WERI-Rb-1 (cell line): ENCODE data around the gene MRC2.
A peak's percentile ranks its signal among the peaks of the same experiment; 100 is the strongest.

Experiments
- DNase-seq: peaks from one replicate; pipeline ENCODE4 v3.0.0-alpha.2; 2020
- H3K27ac ChIP-seq: fragments of 250-450 bp; sonication (Bioruptor Pico); 2 replicates; pipeline ENCODE4 v1.5.1; 2020; ENCODE audit warnings: mild to moderate bottlenecking, moderate library complexity
- H3K27me3 ChIP-seq: fragments of 250-450 bp; sonication (Bioruptor Pico); 2 replicates; pipeline ENCODE4 v1.5.1; 2021; ENCODE audit warnings: mild to moderate bottlenecking, low read depth, moderate library complexity; ENCODE audit not compliant: insufficient read depth, severe bottlenecking
- H3K36me3 ChIP-seq: fragments of 250-450 bp; sonication (Bioruptor Pico); 2 replicates; pipeline ENCODE4 v1.5.1; 2020; ENCODE audit warnings: mild to moderate bottlenecking, moderate library complexity
- H3K4me3 ChIP-seq: 2 replicates; pipeline ENCODE4 v1.5.1; 2011; ENCODE audit warnings: low read depth, mild to moderate bottlenecking, control low read depth, low read length
- H3K9me3 ChIP-seq: fragments of 250-450 bp; sonication (Bioruptor Pico); 2 replicates; pipeline ENCODE4 v1.5.1; 2021; ENCODE audit warnings: mild to moderate bottlenecking, moderate library complexity; ENCODE audit not compliant: severe bottlenecking
- TF ChIP-seq, protein P1 (sequence below): IDR thresholded peaks from 2 replicates; pipeline ENCODE4 v1.5.1; 2011; ENCODE audit warnings: low read depth, mild to moderate bottlenecking, control low read depth, inconsistent platforms, low read length

Gene MRC2

DNA sequence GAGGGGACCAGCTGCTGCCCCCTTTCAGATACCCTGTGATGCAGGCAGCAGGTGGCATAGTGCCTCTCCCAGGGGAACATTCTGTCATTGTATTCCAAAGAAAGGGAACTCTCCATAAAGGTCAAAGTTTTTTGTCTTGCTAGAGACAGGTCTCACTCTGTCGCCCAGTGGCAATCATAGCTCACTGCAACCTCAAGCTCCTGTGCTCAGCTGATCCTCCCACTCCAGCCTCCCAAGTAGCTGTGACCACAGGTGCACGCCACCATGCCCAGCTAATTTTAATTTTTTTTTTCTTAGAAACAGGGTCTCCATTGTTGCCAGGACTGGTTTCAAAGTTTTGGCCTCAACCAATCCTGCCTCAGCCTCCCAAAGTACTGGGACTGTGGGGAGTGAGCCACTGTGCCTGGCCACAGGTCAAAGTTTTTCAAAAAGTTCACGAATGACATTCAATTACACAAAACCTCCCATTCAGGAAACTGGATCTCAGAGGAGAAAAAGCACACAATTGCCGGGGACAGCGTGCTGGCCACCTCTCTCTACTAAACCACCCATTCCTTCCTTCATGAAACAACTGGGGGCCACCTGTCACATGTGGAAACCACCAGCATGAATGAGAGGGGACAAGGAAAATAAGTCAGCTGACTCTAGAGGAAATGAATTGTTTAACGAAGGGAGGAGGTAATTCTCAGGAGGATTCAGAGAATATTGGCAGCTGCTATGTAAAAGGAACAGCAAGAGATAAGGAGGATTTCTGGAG, 100.6 kb downstream of the MRC2 start:
- Histone ChIP-seq H3K36me3 (no peaks in the 10 kb centered on the region), H3K27ac (no peak overlapping the region), H3K27me3 (no peaks in the 10 kb centered on the region), H3K4me3 (no peak overlapping the region), H3K9me3 (no peaks in the 10 kb centered on the region)
- TF ChIP-seq, protein P1, sequence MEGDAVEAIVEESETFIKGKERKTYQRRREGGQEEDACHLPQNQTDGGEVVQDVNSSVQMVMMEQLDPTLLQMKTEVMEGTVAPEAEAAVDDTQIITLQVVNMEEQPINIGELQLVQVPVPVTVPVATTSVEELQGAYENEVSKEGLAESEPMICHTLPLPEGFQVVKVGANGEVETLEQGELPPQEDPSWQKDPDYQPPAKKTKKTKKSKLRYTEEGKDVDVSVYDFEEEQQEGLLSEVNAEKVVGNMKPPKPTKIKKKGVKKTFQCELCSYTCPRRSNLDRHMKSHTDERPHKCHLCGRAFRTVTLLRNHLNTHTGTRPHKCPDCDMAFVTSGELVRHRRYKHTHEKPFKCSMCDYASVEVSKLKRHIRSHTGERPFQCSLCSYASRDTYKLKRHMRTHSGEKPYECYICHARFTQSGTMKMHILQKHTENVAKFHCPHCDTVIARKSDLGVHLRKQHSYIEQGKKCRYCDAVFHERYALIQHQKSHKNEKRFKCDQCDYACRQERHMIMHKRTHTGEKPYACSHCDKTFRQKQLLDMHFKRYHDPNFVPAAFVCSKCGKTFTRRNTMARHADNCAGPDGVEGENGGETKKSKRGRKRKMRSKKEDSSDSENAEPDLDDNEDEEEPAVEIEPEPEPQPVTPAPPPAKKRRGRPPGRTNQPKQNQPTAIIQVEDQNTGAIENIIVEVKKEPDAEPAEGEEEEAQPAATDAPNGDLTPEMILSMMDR, result 0 out of 2 replicates have a peak, but pooled peaks have one; percentile 9
- no peak for DNase-seq

- no peaks in the 10 kb centered on the region for H3K27me3 ChIP-seq
- TF ChIP-seq, protein P1, result no peak
- H3K4me3 ChIP-seq, result no peak overlapping the region
- no peak overlapping the region for H3K27ac ChIP-seq
- H3K9me3 ChIP-seq, result no peaks in the 10 kb centered on the region
- H3K36me3 ChIP-seq, result no peaks in the 10 kb centered on the region
- DNase-seq, result no peak
Observed at GRCh38 chr17:62732125-62732524, 104.7 kb downstream of the MRC2 start.

DNA sequence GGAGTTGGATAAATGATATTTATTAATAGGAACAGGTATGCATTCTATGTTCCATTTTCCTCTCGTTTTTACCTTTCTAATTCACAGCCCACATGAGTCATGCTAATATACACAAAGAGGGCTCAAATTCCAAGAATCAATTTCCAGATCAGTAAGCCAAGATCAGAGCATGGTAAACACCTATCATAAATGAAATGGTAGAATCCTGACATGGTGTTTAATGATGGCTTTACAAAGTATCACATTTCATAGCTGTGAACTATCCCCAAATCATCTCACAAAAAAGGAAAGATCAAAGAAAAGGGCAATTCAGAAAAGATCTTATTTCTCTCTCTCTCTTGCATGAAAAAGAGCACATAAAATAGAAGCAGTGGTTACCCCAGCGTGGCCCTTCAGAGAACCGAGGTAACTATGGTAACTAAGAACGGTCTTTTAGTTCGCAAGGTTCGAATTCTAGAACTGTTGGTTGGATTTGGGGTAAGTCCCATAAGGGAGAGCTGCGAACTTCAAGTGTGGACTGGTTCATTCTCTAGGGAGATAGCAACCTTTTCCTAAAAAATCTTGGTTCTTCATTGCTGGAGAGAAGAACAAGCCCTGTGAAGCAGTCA, 107.7 kb downstream of the MRC2 start:
- Histone ChIP-seq H3K27ac (no peak overlapping the region), H3K36me3 (no peaks in the 10 kb centered on the region), H3K9me3 (no peaks in the 10 kb centered on the region), H3K27me3 (no peaks in the 10 kb centered on the region), H3K4me3 (no peak overlapping the region)
- no peak for DNase-seq
- TF ChIP-seq, protein P1, result no peak

DNA sequence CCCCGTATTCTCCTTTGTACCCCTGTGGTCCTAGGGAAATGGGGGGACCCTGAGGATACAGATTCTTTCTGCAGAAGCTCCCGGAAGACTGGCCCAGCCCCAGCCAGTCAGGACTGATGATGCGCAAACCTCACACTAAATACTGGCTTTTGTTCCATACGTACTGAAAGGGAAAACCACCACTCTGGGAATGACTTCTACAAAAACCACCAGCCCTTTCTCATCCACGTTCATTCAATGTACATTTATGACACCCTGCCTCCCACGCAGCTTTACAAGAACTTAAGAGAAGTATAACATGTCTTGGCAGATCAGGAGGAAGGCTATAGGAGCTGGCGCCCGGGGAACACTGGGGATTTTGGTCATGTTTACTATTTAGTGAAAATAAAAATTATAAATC, 110.0 kb downstream of the MRC2 start:
- H3K27ac ChIP-seq, result no peak overlapping the region
- DNase-seq, result no peak
- H3K36me3 ChIP-seq, result no peaks in the 10 kb centered on the region
- H3K27me3 ChIP-seq, result no peaks in the 10 kb centered on the region
- no peak overlapping the region for H3K4me3 ChIP-seq
- TF ChIP-seq, protein P1, result no peak
- H3K9me3 ChIP-seq, result no peaks in the 10 kb centered on the region

- no peak overlapping the region for H3K27ac ChIP-seq
- no peaks in the 10 kb centered on the region for H3K9me3 ChIP-seq
- H3K4me3 ChIP-seq, result no peak overlapping the region
- H3K36me3 ChIP-seq, result no peaks in the 10 kb centered on the region
- TF ChIP-seq, protein P1, result no peak
- H3K27me3 ChIP-seq, result no peaks in the 10 kb centered on the region
- no peak for DNase-seq
Observed at GRCh38 chr17:62738281-62738680, 110.8 kb downstream of the MRC2 start.
